Activated naive CD4-positive, alpha-beta T cell treated with anti-CD3 and anti-CD28 coated beads, Interleukin-2, amount 10 ng/mL, durations not matched to agents 7 days and 5 days (primary cell): Measurements from ENCODE around the gene EIF4EBP2.

ENCODE experiments used
- CTCF ChIA-PET: fragments of 350-600 bp; sonication (Branson Sonifier 250); formaldehyde crosslinking; loops from one replicate; lab custom pipeline; 2021; ENCODE audit warnings: antibody characterized with exemption; lab: Charles Lee
- DNase-seq: peaks from one replicate; pipeline ENCODE4 v3.0.0-alpha.2; 2020
- H3K27ac Mint-ChIP-seq: one replicate; pipeline ENCODE4 v1.8.0; 2021; ENCODE audit warnings: mild to moderate bottlenecking, moderate library complexity, mixed read lengths
- H3K27me3 Mint-ChIP-seq: one replicate; pipeline ENCODE4 v1.8.0; 2021; ENCODE audit warnings: mild to moderate bottlenecking, mixed read lengths
- H3K36me3 Mint-ChIP-seq: one replicate; pipeline ENCODE4 v1.8.0; 2021; ENCODE audit warnings: mixed read lengths
- H3K4me1 Mint-ChIP-seq: one replicate; pipeline ENCODE4 v1.8.0; 2021; ENCODE audit warnings: mixed read lengths
- H3K4me3 Mint-ChIP-seq: one replicate; pipeline ENCODE4 v1.8.0; 2021; ENCODE audit warnings: mild to moderate bottlenecking, moderate library complexity, mixed read lengths
- H3K9me3 Mint-ChIP-seq: one replicate; pipeline ENCODE4 v1.8.0; 2021; ENCODE audit warnings: mixed read lengths

EIF4EBP2 gene

GRCh38 chr10:70445718-70446657, 42.0 kb downstream of the EIF4EBP2 start:
- no peak overlapping the region for H3K4me3 Mint-ChIP-seq
- H3K27me3 Mint-ChIP-seq: peaks cover 82% of the 10 kb centered on the region
- no peak overlapping the region for H3K27ac Mint-ChIP-seq
- CTCF ChIA-PET: interaction anchor here (1.8 kb wide), 1 partner anchor 82 kb away, joined by 3 read pairs; no protein-coding TSS in a partner anchor
- peaks cover 4% of the 10 kb centered on the region for H3K4me1 Mint-ChIP-seq
- H3K36me3 Mint-ChIP-seq: no peaks in the 10 kb centered on the region
- DNase-seq: no peak
- no peaks in the 10 kb centered on the region for H3K9me3 Mint-ChIP-seq

- CTCF ChIA-PET: no interaction called here
- Mint-ChIP-seq H3K27ac (no peak overlapping the region), H3K36me3 (no peaks in the 10 kb centered on the region), H3K4me1 (no peaks in the 10 kb centered on the region), H3K9me3 (no peaks in the 10 kb centered on the region), H3K4me3 (no peak overlapping the region), H3K27me3 (peaks cover 72% of the 10 kb centered on the region)
- DNase-seq: no peak
Measured at GRCh38 chr10:70448236-70448635, 44.3 kb downstream of the EIF4EBP2 start.

- Mint-ChIP-seq H3K9me3 (no peaks in the 10 kb centered on the region), H3K4me3 (no peak overlapping the region), H3K27ac (no peak overlapping the region), H3K4me1 (peaks cover 5% of the 10 kb centered on the region), H3K36me3 (no peaks in the 10 kb centered on the region), H3K27me3 (peaks cover 88% of the 10 kb centered on the region)
- CTCF ChIA-PET: no interaction called here
- DNase-seq: no peak
Measured at GRCh38 chr10:70455213-70455630, 51.3 kb downstream of the EIF4EBP2 start.

GRCh38 chr10:70456164-70456563, 52.2 kb downstream of the EIF4EBP2 start:
- peaks cover 89% of the 10 kb centered on the region for H3K27me3 Mint-ChIP-seq
- H3K4me3 Mint-ChIP-seq: no peak overlapping the region
- no peaks in the 10 kb centered on the region for H3K9me3 Mint-ChIP-seq
- no peaks in the 10 kb centered on the region for H3K36me3 Mint-ChIP-seq
- CTCF ChIA-PET: no interaction called here
- no peak for DNase-seq
- H3K4me1 Mint-ChIP-seq: peaks cover 5% of the 10 kb centered on the region
- no peak overlapping the region for H3K27ac Mint-ChIP-seq

- H3K27ac Mint-ChIP-seq: no peak overlapping the region
- CTCF ChIA-PET: interaction anchor here (1.1 kb wide), 1 partner anchor 93 kb away, joined by 3 read pairs; no protein-coding TSS in a partner anchor
- peaks cover 92% of the 10 kb centered on the region for H3K27me3 Mint-ChIP-seq
- DNase-seq: no peak
- no peaks in the 10 kb centered on the region for H3K9me3 Mint-ChIP-seq
- H3K4me1 Mint-ChIP-seq: peaks cover 5% of the 10 kb centered on the region
- no peak overlapping the region for H3K4me3 Mint-ChIP-seq
- H3K36me3 Mint-ChIP-seq: no peaks in the 10 kb centered on the region
Measured at GRCh38 chr10:70457759-70458305, 53.9 kb downstream of the EIF4EBP2 start.

- Mint-ChIP-seq H3K27me3 (peaks cover 92% of the 10 kb centered on the region), H3K4me1 (peaks cover 5% of the 10 kb centered on the region), H3K27ac (no peak overlapping the region), H3K9me3 (no peaks in the 10 kb centered on the region), H3K4me3 (no peak overlapping the region), H3K36me3 (no peaks in the 10 kb centered on the region)
- peak; percentile 40 for DNase-seq
- CTCF ChIA-PET: interaction anchor here (1.1 kb wide), 1 partner anchor 94 kb away, joined by 3 read pairs; no protein-coding TSS in a partner anchor
Measured at GRCh38 chr10:70458329-70459060, 54.5 kb downstream of the EIF4EBP2 start.

- Mint-ChIP-seq H3K9me3 (no peaks in the 10 kb centered on the region), H3K27ac (no peak overlapping the region), H3K4me1 (peaks cover 5% of the 10 kb centered on the region), H3K27me3 (peaks cover 85% of the 10 kb centered on the region), H3K4me3 (no peak overlapping the region), H3K36me3 (no peaks in the 10 kb centered on the region)
- DNase-seq: no peak
- CTCF ChIA-PET: interaction anchor here (0.7 to 3.3 kb wide), 4 partner anchors 35 to 300 kb away, joined by 3 to 16 read pairs (median 4); no protein-coding TSS in a partner anchor
Measured at GRCh38 chr10:70459061-70459773, 55.3 kb downstream of the EIF4EBP2 start.

GRCh38 chr10:70459774-70460490, 56.0 kb downstream of the EIF4EBP2 start:
- DNase-seq: no peak
- CTCF ChIA-PET: interaction anchor here (0.7 to 3.3 kb wide), 12 partner anchors 23 to 300 kb away, joined by 3 to 48 read pairs (median 8); no protein-coding TSS in a partner anchor
- Mint-ChIP-seq H3K4me3 (no peak overlapping the region), H3K27me3 (peaks cover 79% of the 10 kb centered on the region), H3K36me3 (no peaks in the 10 kb centered on the region), H3K9me3 (no peaks in the 10 kb centered on the region), H3K4me1 (peaks cover 5% of the 10 kb centered on the region), H3K27ac (no peak overlapping the region)

- peak; percentile 67 for DNase-seq
- no peaks in the 10 kb centered on the region for H3K9me3 Mint-ChIP-seq
Measured at GRCh38 chr10:70461397-70462348, 57.7 kb downstream of the EIF4EBP2 start.

GRCh38 chr10:70462349-70462984, 58.5 kb downstream of the EIF4EBP2 start:
- H3K27ac Mint-ChIP-seq: no peak overlapping the region
- no peaks in the 10 kb centered on the region for H3K9me3 Mint-ChIP-seq
- DNase-seq: no peak
- H3K4me1 Mint-ChIP-seq: peaks cover 5% of the 10 kb centered on the region
- no peaks in the 10 kb centered on the region for H3K36me3 Mint-ChIP-seq
- peaks cover 71% of the 10 kb centered on the region for H3K27me3 Mint-ChIP-seq
- H3K4me3 Mint-ChIP-seq: no peak overlapping the region
- CTCF ChIA-PET: interaction anchor here (1.8 to 3.5 kb wide), 6 partner anchors 14 to 88 kb away, joined by 5 to 48 read pairs (median 21); no protein-coding TSS in a partner anchor

More at GRCh38 chr10:70461397-70462348, 57.7 kb downstream of the EIF4EBP2 start:
- Mint-ChIP-seq H3K36me3 (no peaks in the 10 kb centered on the region), H3K4me1 (peaks cover 5% of the 10 kb centered on the region), H3K4me3 (no peak overlapping the region), H3K27ac (no peak overlapping the region), H3K27me3 (peaks cover 72% of the 10 kb centered on the region)
- CTCF ChIA-PET: interaction anchor here (0.7 to 3.5 kb wide), 29 partner anchors 10 to 461 kb away, joined by 3 to 48 read pairs (median 4); no protein-coding TSS in a partner anchor

- CTCF ChIA-PET: no interaction called here
- Mint-ChIP-seq H3K27me3 (peaks cover 66% of the 10 kb centered on the region), H3K27ac (no peak overlapping the region), H3K4me1 (no peaks in the 10 kb centered on the region), H3K36me3 (no peaks in the 10 kb centered on the region), H3K9me3 (no peaks in the 10 kb centered on the region), H3K4me3 (no peak overlapping the region)
- no peak for DNase-seq
Measured at GRCh38 chr10:70465278-70465677, 61.3 kb downstream of the EIF4EBP2 start.

- Mint-ChIP-seq H3K27ac (no peak overlapping the region), H3K4me1 (no peaks in the 10 kb centered on the region), H3K27me3 (peaks cover 61% of the 10 kb centered on the region), H3K36me3 (no peaks in the 10 kb centered on the region), H3K9me3 (no peaks in the 10 kb centered on the region), H3K4me3 (no peak overlapping the region)
- CTCF ChIA-PET: no interaction called here
- DNase-seq: no peak
Measured at GRCh38 chr10:70465832-70466231, 61.9 kb downstream of the EIF4EBP2 start.
